IPS-15b (cell line): Measurements from ENCODE around the gene SLC13A3.

ENCODE experiments used
- H3K27me3 ChIP-seq: one replicate; pipeline ENCODE4 v1.6.1; 2013; ENCODE audit warnings: low read length; ENCODE audit not compliant: control insufficient read depth, insufficient read depth
- H3K36me3 ChIP-seq: one replicate; pipeline ENCODE4 v1.6.1; 2013; ENCODE audit warnings: low read length; ENCODE audit not compliant: control insufficient read depth, insufficient read depth
- H3K4me1 ChIP-seq: one replicate; pipeline ENCODE4 v1.6.1; 2013; ENCODE audit warnings: mild to moderate bottlenecking, low read length; ENCODE audit not compliant: control insufficient read depth, insufficient read depth
- H3K4me3 ChIP-seq: one replicate; pipeline ENCODE4 v1.5.1; 2013; ENCODE audit warnings: low read depth, low read length
- H3K9ac ChIP-seq: one replicate; pipeline ENCODE4 v1.6.1; 2013; ENCODE audit warnings: low read depth, mild to moderate bottlenecking, low read length
- H3K9me3 ChIP-seq: one replicate; pipeline ENCODE4 v1.6.1; 2013; ENCODE audit warnings: mild to moderate bottlenecking, low read length; ENCODE audit not compliant: control insufficient read depth, insufficient read depth

SLC13A3 gene

GRCh38 chr20:46545077-46545826, 106.0 kb downstream of the SLC13A3 start:
- H3K4me1 ChIP-seq: no peaks in the 10 kb centered on the region
- H3K9ac ChIP-seq: no peak overlapping the region
- H3K27me3 ChIP-seq: no peaks in the 10 kb centered on the region
- H3K9me3 ChIP-seq: no peaks in the 10 kb centered on the region
- H3K36me3 ChIP-seq: no peaks in the 10 kb centered on the region
- no peak overlapping the region for H3K4me3 ChIP-seq

- H3K36me3 ChIP-seq: no peaks in the 10 kb centered on the region
- H3K9ac ChIP-seq: no peak overlapping the region
- no peak overlapping the region for H3K4me3 ChIP-seq
- no peaks in the 10 kb centered on the region for H3K4me1 ChIP-seq
- no peaks in the 10 kb centered on the region for H3K27me3 ChIP-seq
- H3K9me3 ChIP-seq: no peaks in the 10 kb centered on the region
Observed at GRCh38 chr20:46544576-46544975, 106.7 kb downstream of the SLC13A3 start.

GRCh38 chr20:46543959-46544358, 107.3 kb downstream of the SLC13A3 start:
- Histone ChIP-seq H3K36me3 (no peaks in the 10 kb centered on the region), H3K4me3 (no peak overlapping the region), H3K4me1 (no peaks in the 10 kb centered on the region), H3K27me3 (no peaks in the 10 kb centered on the region), H3K9me3 (no peaks in the 10 kb centered on the region), H3K9ac (no peak overlapping the region)

GRCh38 chr20:46543033-46543432, 108.2 kb downstream of the SLC13A3 start:
- Histone ChIP-seq H3K9me3 (no peaks in the 10 kb centered on the region), H3K36me3 (no peaks in the 10 kb centered on the region), H3K4me3 (no peak overlapping the region), H3K9ac (no peak overlapping the region), H3K27me3 (peaks cover 2% of the 10 kb centered on the region), H3K4me1 (no peaks in the 10 kb centered on the region)

- Histone ChIP-seq H3K27me3 (peaks cover 2% of the 10 kb centered on the region), H3K4me3 (no peak overlapping the region), H3K9ac (no peak overlapping the region), H3K4me1 (no peaks in the 10 kb centered on the region), H3K36me3 (no peaks in the 10 kb centered on the region), H3K9me3 (no peaks in the 10 kb centered on the region)
Observed at GRCh38 chr20:46541229-46541935, 109.9 kb downstream of the SLC13A3 start.

- peaks cover 2% of the 10 kb centered on the region for H3K27me3 ChIP-seq
- H3K9ac ChIP-seq: no peak overlapping the region
- no peaks in the 10 kb centered on the region for H3K36me3 ChIP-seq
- no peaks in the 10 kb centered on the region for H3K4me1 ChIP-seq
- no peaks in the 10 kb centered on the region for H3K9me3 ChIP-seq
- H3K4me3 ChIP-seq: no peak overlapping the region
Observed at GRCh38 chr20:46539113-46539512, 112.1 kb downstream of the SLC13A3 start.

GRCh38 chr20:46530640-46531039, 120.6 kb downstream of the SLC13A3 start:
- Histone ChIP-seq H3K27me3 (peaks cover 3% of the 10 kb centered on the region), H3K36me3 (no peaks in the 10 kb centered on the region), H3K9ac (no peak overlapping the region), H3K4me1 (no peaks in the 10 kb centered on the region), H3K9me3 (no peaks in the 10 kb centered on the region), H3K4me3 (no peak overlapping the region)

GRCh38 chr20:46523696-46524328, 127.4 kb downstream of the SLC13A3 start:
- Histone ChIP-seq H3K4me1 (no peaks in the 10 kb centered on the region), H3K36me3 (no peaks in the 10 kb centered on the region), H3K27me3 (peaks cover 1% of the 10 kb centered on the region), H3K4me3 (no peak overlapping the region), H3K9me3 (no peaks in the 10 kb centered on the region), H3K9ac (no peak overlapping the region)

- no peaks in the 10 kb centered on the region for H3K9me3 ChIP-seq
- H3K4me1 ChIP-seq: no peaks in the 10 kb centered on the region
- no peak overlapping the region for H3K9ac ChIP-seq
- no peaks in the 10 kb centered on the region for H3K36me3 ChIP-seq
- H3K4me3 ChIP-seq: no peak overlapping the region
- peaks cover under 1% of the 10 kb centered on the region for H3K27me3 ChIP-seq
Observed at GRCh38 chr20:46523108-46523507, 128.2 kb downstream of the SLC13A3 start.

- Histone ChIP-seq H3K36me3 (no peaks in the 10 kb centered on the region), H3K27me3 (peaks cover 4% of the 10 kb centered on the region), H3K9ac (no peak overlapping the region), H3K4me1 (no peaks in the 10 kb centered on the region), H3K4me3 (no peak overlapping the region), H3K9me3 (no peaks in the 10 kb centered on the region)
Observed at GRCh38 chr20:46520976-46521579, 130.2 kb downstream of the SLC13A3 start.

- H3K9me3 ChIP-seq: no peaks in the 10 kb centered on the region
- no peak overlapping the region for H3K4me3 ChIP-seq
- no peaks in the 10 kb centered on the region for H3K36me3 ChIP-seq
- peaks cover 4% of the 10 kb centered on the region for H3K27me3 ChIP-seq
- no peaks in the 10 kb centered on the region for H3K4me1 ChIP-seq
- H3K9ac ChIP-seq: no peak overlapping the region
Observed at GRCh38 chr20:46520540-46520939, 130.7 kb downstream of the SLC13A3 start.
